ENCODE measurements around the gene ADGRL3.
"Not testable (repeated sequence)": the region's sequence is repeated elsewhere in the genome, so short reads cannot be mapped to it uniquely, and the experiment has no call there.

Gene ADGRL3

GRCh38 chr4:61500883-61501282, 300.8 kb downstream of the ADGRL3 start:
- TF ChIP-seq, protein P1, sequence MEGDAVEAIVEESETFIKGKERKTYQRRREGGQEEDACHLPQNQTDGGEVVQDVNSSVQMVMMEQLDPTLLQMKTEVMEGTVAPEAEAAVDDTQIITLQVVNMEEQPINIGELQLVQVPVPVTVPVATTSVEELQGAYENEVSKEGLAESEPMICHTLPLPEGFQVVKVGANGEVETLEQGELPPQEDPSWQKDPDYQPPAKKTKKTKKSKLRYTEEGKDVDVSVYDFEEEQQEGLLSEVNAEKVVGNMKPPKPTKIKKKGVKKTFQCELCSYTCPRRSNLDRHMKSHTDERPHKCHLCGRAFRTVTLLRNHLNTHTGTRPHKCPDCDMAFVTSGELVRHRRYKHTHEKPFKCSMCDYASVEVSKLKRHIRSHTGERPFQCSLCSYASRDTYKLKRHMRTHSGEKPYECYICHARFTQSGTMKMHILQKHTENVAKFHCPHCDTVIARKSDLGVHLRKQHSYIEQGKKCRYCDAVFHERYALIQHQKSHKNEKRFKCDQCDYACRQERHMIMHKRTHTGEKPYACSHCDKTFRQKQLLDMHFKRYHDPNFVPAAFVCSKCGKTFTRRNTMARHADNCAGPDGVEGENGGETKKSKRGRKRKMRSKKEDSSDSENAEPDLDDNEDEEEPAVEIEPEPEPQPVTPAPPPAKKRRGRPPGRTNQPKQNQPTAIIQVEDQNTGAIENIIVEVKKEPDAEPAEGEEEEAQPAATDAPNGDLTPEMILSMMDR (IDR thresholded peaks at IDR 0.05; ENCODE audit: insufficient read depth, low read depth, low read length, missing control alignments): no peak
- H3K4me3 ChIP-seq (ENCODE audit: low read depth, low read length): no peak overlapping the region
- DNase-seq (ENCODE audit: low read depth): no peak

DNA sequence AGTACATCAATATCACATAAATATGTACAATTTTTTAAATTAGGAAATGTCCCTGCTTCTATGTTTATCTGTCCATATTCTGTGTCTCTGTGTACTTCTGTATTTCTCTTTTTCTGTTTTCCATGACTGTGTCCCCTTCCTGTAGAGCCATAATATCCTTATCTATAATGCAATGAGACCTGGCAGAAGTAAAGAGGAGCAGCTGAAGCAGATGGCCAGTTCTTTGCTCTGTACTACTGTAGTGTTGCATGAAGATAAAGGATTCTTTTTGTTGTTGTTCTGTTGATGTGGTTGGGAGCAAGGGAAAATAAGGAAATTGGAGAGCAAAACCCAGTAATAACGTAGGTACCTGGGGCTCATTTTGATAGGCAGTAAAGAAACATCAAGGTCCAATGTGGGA, 301.7 kb downstream of the ADGRL3 start:
- DNase-seq (ENCODE audit: low read depth): no peak
- TF ChIP-seq, protein P1 (IDR thresholded peaks at IDR 0.05; ENCODE audit: insufficient read depth, low read depth, low read length, missing control alignments): no peak
- no peak overlapping the region for H3K4me3 ChIP-seq (ENCODE audit: low read depth, low read length)

DNA sequence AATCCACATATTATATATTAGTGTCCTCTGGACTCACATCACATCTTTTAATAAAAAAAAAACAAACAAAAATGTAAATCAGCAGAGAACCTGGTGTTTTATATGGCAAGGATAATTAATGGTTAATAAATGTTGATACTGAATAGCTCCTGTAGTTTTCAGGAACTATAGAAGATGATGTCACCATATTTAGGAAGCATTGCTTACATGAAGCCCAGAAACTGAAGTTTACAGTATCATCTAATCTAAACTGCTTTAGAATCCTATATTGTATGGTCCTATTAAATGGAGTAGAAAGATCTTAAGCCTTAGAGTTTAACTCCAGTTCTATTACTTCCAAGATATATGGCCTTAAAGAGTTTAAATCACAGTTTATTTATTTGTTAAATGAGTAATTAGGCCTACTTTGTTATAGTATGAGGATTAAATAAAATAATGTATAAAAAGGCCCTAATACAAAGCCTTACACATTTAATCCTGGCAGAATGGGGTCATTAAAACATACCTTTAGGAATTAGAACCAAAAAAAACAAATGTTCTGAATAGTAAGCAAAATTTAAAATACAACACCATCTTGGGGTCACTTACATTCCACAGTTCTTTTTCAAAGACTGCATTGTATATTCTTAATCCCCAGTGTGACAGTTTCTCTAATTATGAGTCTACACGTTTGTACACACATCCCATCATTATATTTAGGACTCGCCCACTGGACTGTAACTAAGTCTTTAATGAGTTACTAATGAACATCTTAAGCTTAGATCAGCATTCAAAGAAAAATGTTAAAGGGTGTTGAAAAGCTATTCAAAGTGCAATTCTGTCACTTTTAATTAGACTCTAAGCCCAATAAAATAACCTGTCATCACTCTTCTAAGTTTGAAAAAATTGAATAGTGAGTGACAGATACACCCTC, 305.9 kb downstream of the ADGRL3 start:
- TF ChIP-seq, protein P1 (IDR thresholded peaks at IDR 0.05; ENCODE audit: insufficient read depth, low read depth, low read length, missing control alignments): no peak
- no peak for DNase-seq (ENCODE audit: low read depth)
- H3K4me3 ChIP-seq (ENCODE audit: low read depth, low read length): no peak overlapping the region

GRCh38 chr4:61507091-61507490, 307.0 kb downstream of the ADGRL3 start:
- no peak overlapping the region for H3K4me3 ChIP-seq (ENCODE audit: low read depth, low read length)
- TF ChIP-seq, protein P1 (IDR thresholded peaks at IDR 0.05; ENCODE audit: insufficient read depth, low read depth, low read length, missing control alignments): no peak
- no peak for DNase-seq (ENCODE audit: low read depth)

DNA sequence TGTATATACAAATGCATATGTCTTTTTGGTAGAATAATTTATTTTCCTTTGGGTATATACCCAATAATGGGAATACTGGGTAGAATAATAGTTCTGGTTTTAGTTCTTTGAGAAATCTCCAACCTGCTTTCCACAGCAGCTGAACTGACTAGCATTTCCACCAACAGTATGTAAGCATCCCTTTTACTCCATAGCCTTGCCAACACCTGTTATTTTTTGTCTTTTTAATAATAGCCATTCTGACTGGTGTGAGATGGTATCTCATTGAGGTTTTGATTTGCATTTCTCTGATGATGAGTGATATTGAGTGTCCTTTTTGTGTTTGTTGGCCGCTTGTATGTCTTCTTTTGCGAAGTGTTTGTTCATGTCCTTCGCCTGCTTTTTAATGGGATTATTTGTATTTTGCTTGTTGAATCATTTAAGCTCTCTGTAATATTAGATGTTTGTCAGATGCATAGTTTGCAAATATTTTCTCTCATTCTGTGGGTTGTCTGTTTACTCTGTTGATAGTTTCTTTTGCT, 309.7 kb downstream of the ADGRL3 start:
- DNase-seq (ENCODE audit: low read depth); H3K4me3 ChIP-seq (ENCODE audit: low read depth, low read length): not testable (repeated sequence)

DNA sequence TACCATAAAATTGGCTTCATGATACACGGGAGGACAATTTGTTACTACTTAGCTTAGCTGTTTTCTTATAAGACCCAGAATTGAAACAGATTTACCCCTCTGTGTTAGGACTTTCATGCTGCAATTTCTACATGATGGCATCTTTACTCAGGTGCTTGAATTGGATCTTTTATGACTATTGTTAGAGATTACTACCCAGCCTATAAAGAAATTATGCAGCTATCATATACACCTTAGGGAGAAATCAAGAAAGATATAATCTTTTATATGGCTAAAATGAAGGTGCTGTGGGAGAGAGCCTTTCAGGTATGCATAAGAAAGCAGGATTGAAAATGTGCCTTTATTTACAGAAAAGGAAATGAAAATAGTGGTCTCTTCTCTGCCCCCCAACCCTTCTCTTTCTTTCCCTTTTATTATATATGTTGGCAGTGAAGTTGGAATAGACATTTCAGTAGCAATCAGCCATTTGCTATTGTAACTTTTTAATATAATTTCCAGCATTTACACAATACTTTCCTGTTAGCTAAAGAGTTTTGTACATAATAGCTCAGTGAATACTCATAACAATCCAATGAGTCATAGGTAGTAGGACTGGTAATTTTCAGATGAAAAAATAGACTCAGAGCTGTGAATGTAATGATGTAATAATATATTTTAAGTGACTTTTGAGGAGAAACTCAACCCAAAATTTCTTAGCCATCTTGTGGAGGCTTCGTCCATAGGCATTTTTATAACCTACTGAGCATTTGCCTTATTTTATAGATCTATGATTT, 311.8 kb downstream of the ADGRL3 start:
- DNase-seq (ENCODE audit: low read depth): no peak
- TF ChIP-seq, protein P1 (IDR thresholded peaks at IDR 0.05; ENCODE audit: insufficient read depth, low read depth, low read length, missing control alignments): no peak

DNA sequence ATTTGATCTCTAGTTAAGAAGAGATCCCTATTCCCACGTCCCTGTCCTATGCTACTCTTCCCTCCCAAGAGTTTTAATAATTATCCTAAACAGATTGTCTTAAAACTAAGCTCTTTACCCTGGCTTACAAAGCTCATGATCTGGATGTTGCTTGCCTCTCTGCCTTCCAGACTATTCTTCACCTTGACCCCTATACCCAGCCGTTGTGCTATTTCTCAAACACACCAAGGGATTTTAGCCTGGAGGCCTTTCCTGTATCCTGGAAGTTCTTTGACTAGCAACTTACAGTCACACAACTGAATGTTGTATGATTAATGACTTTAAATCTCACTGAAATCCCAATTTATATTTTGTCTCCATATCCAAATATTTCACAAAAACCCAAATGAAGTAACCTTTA, 314.9 kb downstream of the ADGRL3 start:
- TF ChIP-seq, protein P1 (IDR thresholded peaks at IDR 0.05; ENCODE audit: insufficient read depth, low read depth, low read length, missing control alignments): no peak
- H3K4me3 ChIP-seq (ENCODE audit: low read depth, low read length): no peak overlapping the region
- DNase-seq (ENCODE audit: low read depth): no peak

More for the DNA sequence above, 311.8 kb downstream of the ADGRL3 start:
- no peak overlapping the region for H3K4me3 ChIP-seq (ENCODE audit: low read depth, low read length)
